NCI-H2227 (cell line): ENCODE results near the gene GDAP1L1.
"Not testable (repeated sequence)": the region's sequence is repeated elsewhere in the genome, so short reads cannot be mapped to it uniquely, and the experiment has no call there.

Experiments
- DNase-seq: peaks from one replicate; lab custom pipeline; 2025; ENCODE audit not compliant: unreplicated experiment; lab: John Stamatoyannopoulos, UW

Gene GDAP1L1

GRCh38 chr20:44299011-44299535, 52.0 kb downstream of the GDAP1L1 start:
- not testable (repeated sequence) for DNase-seq

- no peak for DNase-seq
Measured at GRCh38 chr20:44301285-44301684, 54.2 kb downstream of the GDAP1L1 start.

- DNase-seq = no peak
Measured at GRCh38 chr20:44302026-44302669, 55.0 kb downstream of the GDAP1L1 start.

DNA sequence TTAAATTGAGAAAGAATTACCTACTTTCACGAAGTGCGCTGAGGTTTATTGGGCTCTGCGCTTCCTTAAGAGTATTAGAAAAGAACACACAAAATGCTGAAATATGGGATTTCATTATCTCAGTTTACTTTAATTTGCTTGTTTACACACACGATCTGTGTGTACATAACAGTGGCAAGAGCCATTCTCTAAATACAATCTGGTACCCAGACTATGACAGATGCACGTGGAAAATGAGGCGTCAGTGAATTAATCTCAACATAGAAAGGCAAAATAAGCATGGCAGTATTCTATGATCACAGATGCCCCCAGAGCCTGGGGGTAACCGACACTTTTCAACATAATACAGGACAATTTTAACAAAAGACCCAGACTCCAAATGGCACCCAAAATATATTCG, 55.6 kb downstream of the GDAP1L1 start:
- no peak for DNase-seq

- DNase-seq = no peak
Measured at GRCh38 chr20:44304383-44304782, 57.3 kb downstream of the GDAP1L1 start.

GRCh38 chr20:44306927-44307326, 59.8 kb downstream of the GDAP1L1 start:
- no peak for DNase-seq

DNA sequence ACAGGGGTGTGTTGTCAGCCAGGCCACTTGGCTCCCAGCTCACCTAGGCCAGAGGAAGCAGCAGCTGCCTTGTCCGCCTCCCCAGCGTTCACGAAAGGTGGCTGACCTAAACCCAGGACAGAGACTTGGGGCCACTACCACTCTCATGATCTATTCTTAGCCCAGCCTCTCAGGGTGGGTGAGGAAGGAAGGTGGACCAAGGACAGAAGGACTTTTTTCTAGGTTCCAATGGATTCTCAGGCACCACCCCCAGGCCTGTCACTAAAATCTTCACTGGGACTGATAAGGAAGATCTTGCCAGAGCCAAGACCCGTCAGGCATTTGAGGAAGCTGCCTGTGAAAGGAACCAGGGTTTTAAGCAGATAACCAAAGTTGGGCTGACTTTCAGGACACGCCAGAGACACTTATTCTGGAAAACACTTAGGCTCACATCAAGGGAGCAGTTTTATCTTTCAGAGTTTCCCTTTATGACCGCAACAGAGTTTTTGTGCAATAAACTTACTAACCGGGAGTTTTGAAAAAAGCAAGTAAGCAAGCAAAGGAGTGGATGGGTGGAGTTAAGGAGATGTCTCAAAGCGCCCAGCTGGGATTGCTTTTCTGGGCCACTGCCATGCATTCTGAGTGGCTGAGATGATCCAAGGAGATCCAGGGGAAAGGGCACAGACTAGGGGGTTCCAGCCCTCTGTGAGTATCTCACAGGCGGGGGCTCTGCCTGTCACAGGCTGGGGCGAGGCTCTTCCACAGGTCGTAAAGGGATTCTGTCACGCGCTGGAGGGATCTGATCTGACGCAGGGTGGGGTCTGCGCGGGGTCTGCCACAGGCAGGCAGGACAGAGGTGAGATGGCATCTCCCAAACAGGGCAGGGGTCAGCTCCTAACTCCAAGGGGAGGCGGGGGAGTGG, 62.9 kb downstream of the GDAP1L1 start:
- no peak for DNase-seq

- DNase-seq = peak; percentile 99
Measured at GRCh38 chr20:44310664-44311639, 63.8 kb downstream of the GDAP1L1 start, which contains the start of gene FITM2. Gene FITM2 (minus strand): TSS chr20:44311202. CDS start chr20:44311148, 54 bp downstream.

DNA sequence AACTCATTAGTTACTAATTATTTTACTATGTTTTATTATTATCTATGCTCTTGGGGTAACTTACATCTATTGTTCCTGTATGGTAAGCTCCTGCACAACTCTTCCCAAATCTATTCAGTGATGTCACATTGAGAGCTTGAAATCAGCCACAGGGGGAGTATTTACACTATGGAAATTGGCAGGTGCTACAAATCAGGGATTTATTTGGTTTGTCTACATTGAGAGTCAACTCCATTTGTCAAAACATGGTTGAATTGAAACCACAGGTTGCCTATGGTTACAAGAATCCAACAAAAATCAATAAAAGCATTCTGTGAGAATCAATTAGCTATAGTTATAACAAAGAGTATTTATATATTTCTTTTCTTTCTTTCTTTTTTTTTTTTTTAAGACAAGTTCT, 67.8 kb downstream of the GDAP1L1 start:
- DNase-seq = no peak

GRCh38 chr20:44319839-44320422, 72.8 kb downstream of the GDAP1L1 start:
- DNase-seq = no peak

DNA sequence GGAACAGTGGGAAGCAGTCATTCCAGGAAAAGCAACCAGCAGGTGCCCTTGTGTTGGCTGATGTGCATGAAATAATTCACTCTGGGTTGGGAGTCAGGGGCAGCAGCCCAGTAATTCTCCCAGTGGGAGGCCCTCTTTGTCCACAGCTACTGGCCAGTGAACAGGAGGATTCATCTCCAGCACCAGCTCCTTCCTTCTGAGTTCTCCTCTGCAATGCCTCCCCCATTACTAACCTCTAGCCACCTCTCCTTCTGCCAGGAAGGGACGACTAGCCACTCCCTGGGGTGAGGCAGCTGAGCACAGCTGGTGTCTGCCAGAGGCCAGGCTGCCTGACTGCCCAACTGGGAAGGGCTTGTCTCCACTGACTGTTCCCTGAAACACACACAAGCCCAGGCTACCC, 77.2 kb downstream of the GDAP1L1 start:
- peak; percentile 86 for DNase-seq

GRCh38 chr20:44326391-44327159, 79.5 kb downstream of the GDAP1L1 start:
- DNase-seq = no peak

DNA sequence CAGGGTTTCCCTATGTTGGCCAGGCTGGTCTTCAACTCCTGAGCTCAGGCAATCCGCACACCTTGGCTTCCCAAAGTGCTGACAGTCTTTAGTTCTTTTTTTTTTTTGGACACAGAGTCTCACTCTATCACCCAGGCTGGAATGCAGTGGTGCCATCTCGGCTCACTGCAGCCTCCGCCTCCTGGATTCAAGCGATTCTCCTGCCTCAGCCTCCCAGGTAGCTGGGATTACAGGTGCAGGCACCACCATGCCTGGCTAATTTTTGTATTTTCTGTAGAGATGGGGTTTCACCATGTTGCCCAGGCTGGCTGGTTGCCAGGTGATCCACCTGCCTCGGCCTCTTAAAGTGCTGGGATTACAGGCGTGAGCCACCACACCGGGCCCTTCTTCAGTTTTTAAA, 80.6 kb downstream of the GDAP1L1 start:
- DNase-seq = not testable (repeated sequence)

DNA sequence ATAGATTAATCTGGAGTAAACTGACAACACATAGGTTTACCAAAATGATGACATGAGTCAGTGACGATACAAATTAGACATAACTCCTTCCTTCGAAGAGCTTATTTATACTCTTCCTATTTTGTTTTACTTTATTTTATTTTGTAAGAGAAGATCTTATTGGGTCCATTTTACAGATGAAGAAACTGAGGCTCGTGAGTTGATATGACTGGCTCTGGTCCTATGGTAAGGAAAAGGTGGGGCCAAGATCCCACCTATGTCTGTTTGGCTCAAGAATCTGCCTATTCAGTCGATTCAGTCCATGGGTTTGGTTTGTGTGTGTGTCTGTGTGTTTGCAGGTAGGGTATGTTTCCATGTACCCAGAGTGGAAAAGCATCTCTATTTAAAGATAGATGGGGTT, 81.3 kb downstream of the GDAP1L1 start:
- DNase-seq = no peak
